NCI-H2196 (cell line): ENCODE results near the gene CDH23.

Source experiments
- DNase-seq: peaks from one replicate; lab custom pipeline; 2025; ENCODE audit not compliant: unreplicated experiment; lab: John Stamatoyannopoulos, UW

CDH23 gene

DNA sequence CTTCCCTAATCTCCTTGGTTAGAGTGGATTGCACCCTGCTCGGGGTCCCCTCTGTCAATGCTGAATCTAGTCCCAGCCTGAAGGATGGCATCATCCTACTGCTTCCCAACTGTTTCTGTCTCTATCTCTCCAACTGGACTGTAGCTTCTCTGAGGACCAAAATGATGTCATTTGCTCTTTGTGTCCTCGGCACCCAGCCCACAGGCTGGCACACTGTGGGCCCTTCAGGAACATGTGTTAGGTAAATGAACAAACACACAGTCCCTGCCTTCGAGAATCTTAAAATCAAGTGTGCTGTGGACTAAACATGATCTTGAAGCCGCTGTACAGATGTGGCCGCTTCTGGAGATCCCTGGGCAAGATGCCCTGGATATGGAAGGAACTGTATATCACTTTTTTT, 5.0 kb upstream of the CDH23 start:
- no peak for DNase-seq

DNA sequence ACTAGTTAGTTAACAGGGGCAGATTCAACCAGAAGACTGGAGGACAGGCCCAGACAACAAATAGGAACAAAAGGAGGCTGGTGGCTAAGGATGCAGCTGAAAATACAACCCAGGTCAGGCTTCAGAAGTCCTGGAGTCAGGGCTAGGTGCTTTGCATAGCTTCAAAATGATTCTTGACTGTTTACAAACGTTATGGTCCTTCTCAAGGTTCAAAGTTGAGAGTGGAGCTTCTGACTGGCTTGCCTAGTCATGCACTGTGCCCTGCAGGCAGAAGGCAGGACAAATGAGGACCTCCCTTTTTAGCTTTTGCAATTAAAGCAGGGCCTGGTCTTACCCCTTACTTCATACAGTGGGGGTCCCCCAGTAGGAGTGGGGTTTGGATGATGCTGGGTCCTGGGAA, 4.4 kb upstream of the CDH23 start:
- DNase-seq: no peak

DNA sequence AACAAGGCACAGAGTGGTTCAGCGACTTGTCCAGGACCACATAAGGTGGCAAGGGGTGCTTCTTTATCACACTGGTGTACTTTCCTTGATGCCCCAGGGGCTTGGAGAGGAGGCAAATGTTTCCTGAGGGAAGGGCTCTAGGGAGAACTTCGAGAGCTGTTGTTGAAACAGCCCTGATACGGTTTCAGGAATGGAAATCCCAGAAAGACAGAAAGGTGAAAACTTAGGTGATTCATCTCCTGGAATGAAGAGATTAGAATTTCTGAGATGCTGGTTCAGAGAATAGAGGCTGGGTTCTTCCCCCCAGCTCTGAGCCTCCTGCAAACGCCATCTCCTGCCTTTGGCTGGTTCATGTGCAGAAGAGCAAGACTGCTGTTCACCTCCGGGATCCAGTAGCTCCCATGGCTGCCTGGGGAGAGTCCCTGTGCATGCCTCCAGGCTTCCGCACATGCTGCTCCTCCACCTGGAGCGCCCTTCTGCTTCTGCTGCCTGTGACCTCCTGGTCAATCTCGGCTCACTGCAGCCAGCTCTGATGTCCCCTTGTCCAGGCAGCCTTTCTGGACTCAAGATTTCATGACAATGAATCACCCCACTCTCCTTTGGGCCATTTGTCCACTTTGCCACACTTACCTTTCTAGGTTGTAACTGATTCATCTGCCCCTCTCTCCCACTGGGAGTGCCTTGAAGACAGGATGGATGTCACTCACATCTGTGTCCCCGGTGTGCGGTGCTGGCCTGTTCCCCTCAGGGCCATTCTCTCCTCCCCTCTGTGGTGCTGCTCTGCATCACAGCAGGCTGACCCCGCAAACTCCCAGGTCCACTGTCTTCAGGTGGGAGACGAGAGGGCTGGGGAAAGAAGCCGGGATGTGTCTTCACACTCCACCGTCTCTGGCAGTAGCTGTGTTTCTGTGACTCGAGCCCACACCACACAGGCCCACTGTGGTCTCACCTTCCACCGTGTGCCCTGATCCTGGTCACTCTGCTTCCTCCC, 3.6 kb upstream of the CDH23 start:
- DNase-seq: no peak

DNA sequence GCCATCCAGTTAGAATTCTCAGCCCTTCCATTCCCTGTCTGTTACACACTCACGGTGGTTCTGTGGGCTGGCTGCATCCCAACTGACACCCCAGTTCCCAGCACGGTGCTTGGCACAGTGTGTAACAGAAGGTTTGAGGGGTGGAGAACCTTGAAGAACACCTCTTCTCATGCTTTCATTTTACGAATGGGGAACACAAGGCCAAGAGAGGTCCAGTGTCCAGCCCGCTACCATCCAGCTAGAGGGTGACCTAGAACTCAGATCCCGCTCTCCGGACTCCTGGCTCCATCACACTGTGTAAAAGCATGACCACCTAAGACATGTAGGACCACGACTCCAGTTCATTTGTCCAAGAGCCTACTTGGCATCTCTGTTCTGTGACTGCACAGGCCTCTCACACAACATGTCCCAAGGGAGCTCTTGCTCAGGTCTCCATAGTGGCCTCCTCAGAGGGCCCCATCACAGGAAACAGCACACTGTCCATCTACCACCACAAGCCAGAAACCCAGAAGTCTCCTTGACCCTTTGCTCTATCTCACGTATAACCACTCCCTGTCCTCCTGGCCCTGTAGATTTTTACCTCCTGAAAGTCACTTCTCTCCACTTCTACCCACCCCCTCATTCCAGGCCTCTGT, 2.8 kb upstream of the CDH23 start:
- DNase-seq: no peak

DNA sequence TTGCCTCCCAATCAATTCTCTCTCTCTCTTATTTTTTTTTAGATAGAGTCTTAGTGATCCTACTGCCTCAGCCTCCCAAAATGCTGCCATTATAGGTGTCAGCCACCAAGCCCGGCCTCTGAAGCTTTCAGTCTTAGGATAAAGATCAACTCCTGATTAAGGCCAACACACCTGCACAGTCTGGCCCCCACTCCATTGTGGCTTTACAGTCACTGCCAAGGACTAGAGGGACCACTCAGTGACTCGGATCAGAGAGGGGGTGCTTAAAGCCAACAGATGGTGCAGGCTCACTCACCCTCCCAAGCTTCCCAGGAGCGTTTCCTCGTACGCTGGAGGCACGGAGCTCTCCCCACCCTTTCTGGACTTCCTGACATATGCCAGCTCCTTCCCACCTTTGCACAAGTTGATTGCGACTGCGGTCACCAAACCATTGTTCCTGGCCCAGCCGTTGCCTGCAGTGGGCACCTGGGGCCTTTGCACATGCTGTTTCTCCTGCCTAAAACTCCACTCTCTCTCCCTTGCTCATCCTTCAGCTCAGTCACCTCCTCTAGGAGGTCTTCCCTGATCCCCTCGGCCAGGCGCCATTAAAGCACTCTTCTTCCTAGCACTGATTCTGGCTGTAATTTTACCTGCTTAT, 1.7 kb upstream of the CDH23 start:
- DNase-seq: no peak

DNA sequence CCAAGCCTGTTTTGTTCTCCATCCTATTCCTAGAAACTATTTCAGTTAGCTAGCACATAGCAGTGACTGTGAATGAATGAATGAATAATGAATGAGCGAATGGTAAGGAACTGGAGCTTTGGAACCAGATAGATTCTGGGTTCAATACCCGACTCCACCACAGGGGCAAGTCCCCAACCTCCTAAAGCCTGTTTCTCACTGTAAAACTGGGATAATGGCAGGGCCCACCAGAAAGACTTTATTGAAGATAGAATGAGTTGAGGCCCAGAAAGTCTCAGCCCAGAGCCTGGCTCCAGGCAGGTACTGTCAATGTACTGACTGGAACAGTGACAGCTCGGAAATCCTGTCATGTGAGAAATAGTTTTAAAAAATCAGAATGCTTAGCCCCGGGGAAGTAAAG, 1.1 kb upstream of the CDH23 start:
- DNase-seq: no peak

DNA sequence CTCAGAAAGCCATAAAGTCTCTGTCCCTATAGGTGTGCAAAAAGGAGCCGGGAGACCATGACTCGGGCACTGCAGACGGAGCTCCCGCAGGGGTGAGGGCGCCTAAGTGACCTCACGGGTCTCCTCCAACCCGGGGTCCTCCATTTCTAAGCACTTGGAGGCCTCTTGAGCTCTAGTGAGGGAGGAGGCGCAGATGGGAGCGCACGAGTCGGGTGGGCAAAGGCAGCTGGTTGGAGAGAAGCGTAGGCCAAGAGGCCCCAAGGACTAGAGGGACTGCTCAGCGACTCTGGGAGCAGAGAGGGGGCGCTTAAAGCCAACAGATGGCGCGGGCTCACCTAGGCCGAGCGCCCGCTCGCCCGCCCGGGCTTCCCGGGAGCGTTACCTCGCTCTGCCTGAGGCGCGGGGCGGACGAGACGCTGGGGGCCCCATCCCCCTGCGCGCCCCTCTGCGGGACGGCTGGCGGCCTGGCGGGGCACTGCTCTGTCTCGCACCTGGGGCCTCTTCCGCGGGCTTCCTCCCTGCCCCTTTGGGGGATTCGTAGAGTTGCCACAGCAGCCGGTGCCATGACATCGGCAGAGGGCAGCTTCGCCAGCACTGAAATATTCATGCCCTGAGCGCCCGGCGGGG, 523 bp upstream of the CDH23 start:
- peak; percentile 31 for DNase-seq

DNA sequence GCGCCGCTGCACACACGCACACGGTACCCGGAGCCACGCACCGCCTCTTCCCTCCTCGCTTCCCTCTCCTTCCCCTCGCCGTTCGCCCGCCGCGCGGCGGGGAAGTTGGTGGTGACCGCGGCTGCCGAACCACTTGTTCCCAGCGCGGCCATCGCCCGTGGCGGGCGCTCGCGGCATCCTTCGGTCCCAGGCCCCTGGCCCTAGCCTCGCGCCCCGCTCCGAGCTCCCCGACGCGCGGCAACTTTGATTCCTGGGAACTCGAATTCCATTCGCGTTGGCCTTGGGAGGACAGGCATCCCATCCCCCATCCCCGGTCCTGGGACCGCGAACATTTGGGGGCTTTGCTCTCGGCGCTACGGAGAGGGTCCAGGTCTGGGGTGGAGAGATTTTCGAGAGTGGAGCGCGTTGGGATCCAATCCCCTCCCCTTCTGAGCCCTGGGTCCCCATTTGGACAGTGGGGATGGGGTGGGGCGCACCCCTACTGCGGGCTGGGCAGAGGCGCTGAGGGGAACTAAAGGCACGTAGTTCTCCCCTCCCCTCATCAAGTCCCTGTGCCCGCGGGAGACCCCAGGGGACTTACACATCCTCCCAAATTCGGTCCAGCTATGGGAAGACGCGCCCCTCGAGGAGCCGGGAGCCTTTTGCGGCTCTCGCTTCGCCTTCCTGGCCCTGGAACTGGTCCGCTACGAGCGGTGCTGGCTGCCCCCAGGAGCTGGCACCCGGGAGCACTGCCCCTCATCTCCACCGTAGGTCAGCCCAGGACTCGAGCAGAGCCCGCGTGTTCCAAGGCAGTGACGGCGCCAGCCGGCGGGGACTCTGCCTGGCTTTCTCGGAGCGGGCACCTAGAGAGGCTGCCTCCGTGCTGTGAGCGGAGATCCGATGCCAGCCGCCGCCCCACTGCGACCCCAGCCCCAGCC, 834 bp downstream of the CDH23 start:
- DNase-seq: no peak

DNA sequence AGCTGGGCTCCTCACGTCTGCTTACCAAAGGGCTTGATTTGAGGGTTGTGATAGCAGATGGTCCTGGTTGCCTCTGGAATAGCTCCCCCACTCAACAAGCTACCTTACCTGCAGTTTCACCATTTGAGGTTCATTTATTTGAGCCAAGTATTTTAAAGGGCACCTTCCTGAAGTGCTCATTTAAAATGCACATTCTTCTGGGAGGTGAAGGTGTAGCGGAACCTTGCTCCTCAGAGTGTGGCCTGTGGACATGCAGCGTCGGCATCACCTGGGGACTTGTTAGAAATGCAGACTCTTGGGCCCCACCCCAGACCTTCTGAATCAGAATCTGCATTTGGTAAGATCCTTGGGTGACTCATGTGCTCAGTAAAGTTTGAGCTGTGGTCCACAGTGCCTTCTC, 2.3 kb downstream of the CDH23 start:
- DNase-seq: no peak

DNA sequence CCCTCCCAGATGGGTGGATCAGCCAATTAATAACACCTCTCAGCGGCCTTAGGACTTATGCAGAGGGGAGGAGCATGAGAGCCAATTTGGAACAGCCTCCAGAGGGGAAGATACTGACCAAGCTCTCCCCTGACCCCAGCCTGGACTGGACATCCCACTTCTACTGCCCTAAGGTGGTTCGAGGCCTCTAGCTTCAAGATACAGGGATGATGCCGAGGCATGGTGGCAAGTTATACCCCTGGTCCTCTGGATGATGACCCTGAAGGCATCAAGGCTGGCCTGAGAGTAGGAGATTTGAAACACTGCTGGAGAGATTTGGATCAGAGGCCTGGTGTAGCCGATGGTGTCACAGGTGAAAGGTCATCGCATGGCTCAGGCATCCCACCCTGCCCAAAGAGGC, 3.2 kb downstream of the CDH23 start:
- DNase-seq: no peak

DNA sequence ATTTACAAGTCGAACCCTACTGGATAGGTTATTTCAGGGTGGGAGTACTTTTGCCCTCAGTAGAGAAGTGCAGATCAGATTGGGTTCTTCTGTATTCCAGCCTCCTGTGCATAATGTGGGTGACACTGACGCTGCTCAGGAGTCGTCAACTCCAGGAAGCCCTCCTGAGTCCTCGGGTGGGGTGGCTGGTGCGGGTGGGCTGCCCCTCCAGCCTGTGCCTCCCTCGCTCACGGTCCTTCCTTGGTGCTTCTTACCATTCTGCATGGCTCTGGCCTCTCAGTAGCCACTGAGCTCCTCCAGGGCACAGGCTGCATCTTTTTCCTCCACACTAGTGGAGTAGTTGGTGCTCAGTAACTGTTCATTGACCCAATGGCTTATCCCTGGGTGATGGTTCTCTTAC, 4.3 kb downstream of the CDH23 start:
- DNase-seq: no peak

DNA sequence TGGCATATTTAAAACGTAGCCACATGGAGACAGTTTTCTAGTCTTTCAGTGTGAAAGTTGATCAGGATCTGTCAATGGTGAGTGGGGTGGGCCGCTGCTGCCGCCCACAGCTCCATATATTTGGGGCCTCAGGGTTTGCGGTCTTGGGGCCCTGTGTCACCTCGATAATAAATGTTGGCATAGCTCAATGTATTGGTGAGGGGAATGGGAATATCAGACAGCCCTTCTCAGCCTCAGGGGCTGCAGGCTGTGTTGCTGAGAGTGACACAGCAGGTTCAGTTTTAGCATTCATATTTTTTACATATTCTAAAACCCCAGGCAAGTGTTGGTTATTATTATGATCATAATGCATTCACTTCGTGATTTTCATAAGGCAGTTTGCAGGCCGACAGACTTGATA, 5.3 kb downstream of the CDH23 start:
- no peak for DNase-seq

DNA sequence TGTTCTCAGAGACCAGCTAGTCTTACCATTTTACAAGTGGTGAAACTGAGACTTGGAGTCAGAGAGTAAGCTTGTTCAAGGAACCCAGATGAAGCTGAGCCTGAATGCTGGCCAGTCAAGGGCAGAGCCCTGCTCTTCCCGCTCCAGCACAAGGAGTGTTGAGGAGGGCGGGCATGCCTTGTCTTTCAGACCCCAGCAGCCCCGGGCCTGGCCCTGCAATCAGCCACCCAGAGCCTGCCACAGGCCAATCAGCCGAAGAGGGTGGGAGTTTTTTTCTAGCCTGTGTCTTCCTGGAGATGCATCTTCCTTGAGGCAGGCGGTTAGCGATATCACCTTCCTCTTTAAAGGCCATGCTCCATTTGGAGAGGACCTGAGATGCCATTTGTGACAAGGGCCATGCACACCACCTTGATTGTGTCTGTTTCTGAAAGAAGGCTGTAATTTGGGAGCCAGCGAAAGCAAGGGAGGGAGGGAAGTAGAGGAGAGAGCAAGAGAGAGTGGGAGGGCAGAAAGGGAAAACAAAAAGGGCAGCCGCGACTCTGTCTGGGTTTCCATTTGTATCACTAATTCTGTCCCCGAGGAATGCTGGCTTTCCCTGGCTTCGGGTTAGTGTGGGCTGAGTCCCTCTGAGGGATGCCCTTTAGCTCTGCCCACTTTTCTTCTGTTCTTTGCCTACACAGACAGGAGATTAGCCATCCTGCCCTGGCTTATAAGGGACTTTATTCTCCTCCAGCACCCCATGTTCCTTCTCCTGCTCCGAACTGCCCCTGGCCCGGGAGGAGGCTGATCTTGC, 8.0 kb downstream of the CDH23 start:
- no peak for DNase-seq

DNA sequence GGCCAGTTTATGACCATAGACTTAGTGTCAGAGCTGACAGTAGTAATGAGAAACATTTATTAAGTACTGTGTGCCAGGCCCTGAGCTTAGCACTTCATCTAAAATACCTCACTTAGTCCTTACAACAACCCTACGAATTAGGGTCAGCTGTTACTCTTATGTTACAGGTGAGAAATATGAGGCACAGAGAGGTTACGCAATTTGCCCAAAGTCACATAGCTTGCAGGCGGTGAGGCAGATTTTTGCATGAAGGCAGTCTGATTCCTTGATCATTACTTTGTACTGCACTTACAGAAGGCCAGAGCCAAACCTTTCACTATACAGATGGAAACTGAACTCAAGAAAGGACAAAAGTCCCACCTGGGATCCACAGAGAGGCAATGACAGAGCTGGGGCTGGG, 10.2 kb downstream of the CDH23 start:
- DNase-seq: no peak

DNA sequence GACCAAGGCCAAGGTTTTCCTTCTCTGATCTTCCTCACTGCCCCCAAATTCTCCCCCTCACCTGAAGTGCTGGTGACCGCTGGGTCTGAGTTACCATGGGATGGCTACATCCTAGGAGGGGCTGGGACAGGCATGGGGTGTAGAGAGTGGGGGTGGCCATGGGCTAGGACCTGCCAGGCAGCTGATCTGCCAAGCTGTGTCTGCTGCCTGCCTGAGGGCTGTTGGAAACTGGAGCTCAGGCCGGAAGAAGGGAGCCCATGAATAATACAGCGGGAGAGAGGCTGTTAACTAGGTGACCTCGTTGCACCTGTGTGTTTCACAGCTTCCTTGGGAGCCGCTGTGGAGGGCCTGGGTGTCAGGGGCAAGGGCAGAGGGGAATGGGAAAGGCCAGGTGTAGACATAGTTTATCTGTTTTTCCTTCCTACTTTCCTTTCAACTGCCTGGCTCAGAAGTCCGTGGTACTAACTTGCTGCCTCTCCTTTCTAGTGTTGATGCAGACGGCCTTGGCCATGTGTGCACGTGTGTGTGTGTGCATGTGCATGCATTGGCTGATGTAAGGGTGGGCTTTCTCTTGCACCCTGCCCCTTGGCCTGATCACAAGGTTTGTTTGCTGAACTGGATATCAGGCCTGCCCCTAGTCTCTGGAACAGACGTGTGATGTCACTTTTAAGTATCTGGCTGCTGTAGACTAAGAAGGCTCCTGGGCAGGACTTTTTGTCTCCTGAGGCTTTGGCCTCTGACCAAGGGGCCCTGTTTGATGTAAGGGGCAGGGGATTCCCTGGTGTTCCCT, 11.9 kb downstream of the CDH23 start:
- no peak for DNase-seq

DNA sequence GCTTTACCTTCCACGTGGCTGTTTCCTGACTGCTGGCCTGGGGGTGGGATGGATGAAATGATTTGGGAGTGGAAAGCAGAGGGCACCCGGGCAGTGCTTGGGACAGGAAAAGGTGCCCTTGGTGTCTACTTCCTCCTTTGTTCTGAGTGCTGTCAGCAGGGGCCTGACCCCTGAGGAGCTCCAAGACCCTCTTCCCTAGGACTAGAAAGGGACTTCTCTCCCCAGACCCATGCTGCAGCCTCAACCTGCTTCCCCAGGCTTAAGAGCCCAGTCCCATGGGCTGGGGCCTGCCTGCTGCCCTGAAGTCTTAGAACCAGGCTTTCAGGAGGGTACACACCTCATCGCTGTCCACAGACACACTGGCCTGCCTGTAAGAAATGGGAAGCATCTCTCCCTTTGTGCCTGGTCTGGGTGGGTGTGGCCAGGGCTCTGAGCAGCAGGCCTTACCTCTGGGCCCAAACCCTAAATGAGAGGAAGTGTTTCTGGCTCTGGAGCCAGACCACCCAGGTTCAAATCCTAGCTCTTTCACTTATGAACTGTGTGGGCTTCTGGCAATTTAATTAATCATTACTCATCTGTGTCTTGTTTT, 12.9 kb downstream of the CDH23 start:
- DNase-seq: no peak

DNA sequence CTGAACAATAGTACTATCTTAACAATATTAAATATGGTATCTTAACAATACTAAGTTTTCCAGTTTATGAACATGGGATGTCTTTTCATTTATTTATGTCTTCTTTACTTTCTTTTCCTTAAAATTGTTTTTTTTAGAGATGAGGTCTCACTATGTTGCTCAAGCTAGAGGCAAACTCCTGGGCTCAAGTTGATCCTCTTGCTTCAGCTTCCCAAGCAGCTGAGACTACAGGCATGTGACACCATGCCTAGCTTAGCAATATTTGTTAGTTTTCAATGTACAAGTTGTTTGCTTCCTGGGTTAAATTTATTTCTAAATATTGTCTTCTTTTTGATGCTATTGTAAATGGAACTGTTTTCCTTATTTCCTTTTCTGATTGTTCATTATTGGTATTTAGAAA, 16.9 kb downstream of the CDH23 start:
- DNase-seq: no peak

DNA sequence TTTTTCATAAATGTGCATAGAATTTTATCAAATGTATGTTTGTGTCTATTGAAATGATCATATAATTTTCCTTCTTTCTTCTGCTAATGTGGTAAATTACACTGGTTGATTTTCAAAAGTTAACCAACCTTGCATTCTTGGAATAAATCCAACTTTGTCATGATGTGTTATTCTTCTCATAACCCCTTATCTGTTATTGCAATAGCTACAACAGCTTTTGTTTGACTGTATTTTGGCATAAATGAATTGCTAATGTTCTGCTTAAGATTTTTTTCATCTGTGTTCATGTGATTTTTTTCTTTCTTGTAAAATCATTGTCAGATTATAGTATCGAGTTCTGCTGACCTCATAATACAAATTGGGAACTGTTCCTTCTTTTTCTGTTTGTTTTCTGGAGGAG, 17.6 kb downstream of the CDH23 start:
- DNase-seq: no peak
